OCI-LY7 (cell line): Measurements from ENCODE around the gene SP6. TPM values are rescaled to one million over a fixed set of nuclear protein-coding genes. Genes with fewer than 3 reads are reported as not detected.

ENCODE experiments used
- BruUV-seq: library from RNA; stranded (reverse); fragments of 400-500 nt; replicated peaks from 2 replicates; lab custom pipeline; 2021; lab: Mats Ljungman, UMichigan
- CTCF ChIA-PET: fragments of 300-600 bp; sonication (Branson Sonifier 250); formaldehyde crosslinking; loops from one replicate; lab custom pipeline; 2022; ENCODE audit warnings: antibody characterized with exemption; ENCODE audit not compliant: unreplicated experiment; lab: Charles Lee
- POLR2A ChIA-PET: fragments of 300-600 bp; sonication (Branson Sonifier 250); formaldehyde crosslinking; loops from one replicate; lab custom pipeline; 2022; ENCODE audit warnings: antibody characterized with exemption; lab: Charles Lee
- DNase-seq: peaks from one replicate; pipeline ENCODE4 v3.0.0-alpha.2; 2015; ENCODE audit warnings: low spot score
- H2AFZ ChIP-seq: fragments of 200-600 bp; sonication (generic), shearing (Covaris generic); 2 replicates; pipeline ENCODE4 v1.6.1; 2014; ENCODE audit warnings: mild to moderate bottlenecking, antibody characterized with exemption, low read length, moderate library complexity
- H3K27ac ChIP-seq: fragments of 200-600 bp; sonication (generic); 2 replicates; pipeline ENCODE4 v1.5.1; 2014; ENCODE audit warnings: mixed run types, low read depth, mild to moderate bottlenecking, moderate library complexity, low read length, inconsistent platforms; ENCODE audit not compliant: poor library complexity, severe bottlenecking
- H3K36me3 ChIP-seq: fragments of 200-600 bp; sonication (generic); 2 replicates; pipeline ENCODE4 v1.6.1; 2014; ENCODE audit warnings: mild to moderate bottlenecking, antibody characterized with exemption, low read length, moderate library complexity, mixed read lengths; ENCODE audit not compliant: insufficient read depth
- H3K4me1 ChIP-seq: fragments of 200-600 bp; sonication (generic); 2 replicates; pipeline ENCODE4 v1.5.1; 2014; ENCODE audit warnings: mild to moderate bottlenecking, low read length; ENCODE audit not compliant: insufficient read depth, poor library complexity, severe bottlenecking
- H3K4me2 ChIP-seq: fragments of 200-600 bp; sonication (generic); 2 replicates; pipeline ENCODE4 v1.6.1; 2014; ENCODE audit warnings: mild to moderate bottlenecking, low read length
- H3K4me3 ChIP-seq: fragments of 200-600 bp; sonication (generic); 2 replicates; pipeline ENCODE4 v1.5.1; 2014; ENCODE audit warnings: mild to moderate bottlenecking, low read depth, low read length; ENCODE audit not compliant: poor library complexity, severe bottlenecking
- H3K79me2 ChIP-seq: fragments of 200-600 bp; sonication (generic); 2 replicates; pipeline ENCODE4 v1.6.1; 2016; ENCODE audit warnings: low read depth, mild to moderate bottlenecking, low read length, moderate library complexity, mixed read lengths; ENCODE audit not compliant: insufficient read depth
- H3K9me2 ChIP-seq: fragments of 200-600 bp; sonication (generic); 2 replicates; pipeline ENCODE4 v1.6.1; 2016; ENCODE audit warnings: mild to moderate bottlenecking, low read length, mixed read lengths; ENCODE audit not compliant: insufficient read depth
- H3K9me3 ChIP-seq: fragments of 200-600 bp; sonication (generic); 2 replicates; pipeline ENCODE4 v1.6.1; 2014; ENCODE audit warnings: mild to moderate bottlenecking, mixed run types, low read length, mixed read lengths
- H4K20me1 ChIP-seq: fragments of 200-600 bp; sonication (generic); 2 replicates; pipeline ENCODE4 v1.6.1; 2014; ENCODE audit warnings: mild to moderate bottlenecking, antibody characterized with exemption, low read length, moderate library complexity, mixed read lengths; ENCODE audit not compliant: insufficient read depth
- CTCF ChIP-seq: fragments of 200-600 bp; sonication (generic); conservative IDR thresholded peaks from 2 replicates; pipeline ENCODE4 v1.5.1; 2014; ENCODE audit warnings: mild to moderate bottlenecking, antibody characterized with exemption, low read length, moderate library complexity, mixed read lengths
- EZH2phosphoT487 ChIP-seq: fragments of 200-600 bp; sonication (generic); IDR thresholded peaks from 2 replicates; pipeline ENCODE4 v1.6.1; 2018; ENCODE audit warnings: low read depth, borderline replicate concordance, mild to moderate bottlenecking, mixed run types, antibody characterized with exemption, low read length, moderate library complexity, mixed read lengths
- intact Hi-C: fragments of 100-400 bp; cut with micrococcal nuclease; formaldehyde crosslinking; loops from one replicate; pipeline ENCODE4 v1.10.0; 2022; ENCODE audit not compliant: unreplicated experiment
- total RNA-seq, 2 experiments: library from RNA; depleted of rRNA in 1 of 2; stranded (reverse); fragments of >200 nt in 1 of 2; shearing (Covaris generic) in 1 of 2; gene quantifications; 2 replicates each; pipeline ENCODE4 v1.2.3, GENCODE V29; 2014 to 2022

The SP6 gene
- total RNA-seq, 2 experiments from 2014 or later, result 0.08 to 0.22 TPM

- Histone ChIP-seq H3K27ac (no peak overlapping the region), H3K36me3 (no peaks in the 10 kb centered on the region), H2AFZ (no peak overlapping the region), H3K4me2 (no peak overlapping the region), H3K4me3 (no peak overlapping the region), H4K20me1 (no peaks in the 10 kb centered on the region), H3K79me2 (no peaks in the 10 kb centered on the region), H3K9me3 (no peaks in the 10 kb centered on the region), H3K9me2 (no peaks in the 10 kb centered on the region), H3K4me1 (no peaks in the 10 kb centered on the region)
- BruUV-seq, result no TSS peak
- ChIA-PET CTCF (no interaction called here), POLR2A (no interaction called here)
- no peak for TF ChIP-seq EZH2phosphoT487
- TF ChIP-seq CTCF, result no peak
- intact Hi-C loops, result no loop called here
- DNase-seq, result no peak
These were observed 4.8 kb upstream of the SP6 start for GRCh38 chr17:47855737-47856136.

GRCh38 chr17:47853616-47854015 is 2.7 kb upstream of the SP6 start:
- H4K20me1 ChIP-seq, result no peaks in the 10 kb centered on the region
- no peaks in the 10 kb centered on the region for H3K9me2 ChIP-seq
- TF ChIP-seq EZH2phosphoT487 (no peak), CTCF (no peak)
- H3K4me3 ChIP-seq, result no peak overlapping the region
- no peaks in the 10 kb centered on the region for H3K36me3 ChIP-seq
- no TSS peak for BruUV-seq
- ChIA-PET CTCF (no interaction called here), POLR2A (no interaction called here)
- DNase-seq, result no peak
- H3K4me2 ChIP-seq, result no peak overlapping the region
- intact Hi-C loops, result no loop called here
- H2AFZ ChIP-seq, result no peak overlapping the region
- no peak overlapping the region for H3K27ac ChIP-seq
- H3K4me1 ChIP-seq, result no peaks in the 10 kb centered on the region
- no peaks in the 10 kb centered on the region for H3K9me3 ChIP-seq
- no peaks in the 10 kb centered on the region for H3K79me2 ChIP-seq

GRCh38 chr17:47852113-47852949 is 1.4 kb upstream of the SP6 start:
- H3K4me2 ChIP-seq, result no peak overlapping the region
- no TSS peak for BruUV-seq
- no peak for DNase-seq
- ChIA-PET POLR2A (interaction anchor here (0.7 kb wide), 1 partner anchor 1284 kb away, joined by 3 read pairs; no protein-coding TSS in a partner anchor), CTCF (no interaction called here)
- H3K36me3 ChIP-seq, result no peaks in the 10 kb centered on the region
- intact Hi-C loops, result no loop called here
- H3K9me2 ChIP-seq, result no peaks in the 10 kb centered on the region
- no peak overlapping the region for H2AFZ ChIP-seq
- no peak overlapping the region for H3K27ac ChIP-seq
- no peaks in the 10 kb centered on the region for H3K4me1 ChIP-seq
- H3K9me3 ChIP-seq, result no peaks in the 10 kb centered on the region
- H3K79me2 ChIP-seq, result no peaks in the 10 kb centered on the region
- H3K4me3 ChIP-seq, result no peak overlapping the region
- TF ChIP-seq CTCF, result no peak
- peak; percentile 86; the same call in 1 of the 2 replicates for TF ChIP-seq EZH2phosphoT487
- H4K20me1 ChIP-seq, result no peaks in the 10 kb centered on the region
